Measurements from ENCODE around the gene FGFRL1.
A peak's percentile ranks its signal among the peaks of the same experiment; 100 is the strongest.

FGFRL1 gene

DNA sequence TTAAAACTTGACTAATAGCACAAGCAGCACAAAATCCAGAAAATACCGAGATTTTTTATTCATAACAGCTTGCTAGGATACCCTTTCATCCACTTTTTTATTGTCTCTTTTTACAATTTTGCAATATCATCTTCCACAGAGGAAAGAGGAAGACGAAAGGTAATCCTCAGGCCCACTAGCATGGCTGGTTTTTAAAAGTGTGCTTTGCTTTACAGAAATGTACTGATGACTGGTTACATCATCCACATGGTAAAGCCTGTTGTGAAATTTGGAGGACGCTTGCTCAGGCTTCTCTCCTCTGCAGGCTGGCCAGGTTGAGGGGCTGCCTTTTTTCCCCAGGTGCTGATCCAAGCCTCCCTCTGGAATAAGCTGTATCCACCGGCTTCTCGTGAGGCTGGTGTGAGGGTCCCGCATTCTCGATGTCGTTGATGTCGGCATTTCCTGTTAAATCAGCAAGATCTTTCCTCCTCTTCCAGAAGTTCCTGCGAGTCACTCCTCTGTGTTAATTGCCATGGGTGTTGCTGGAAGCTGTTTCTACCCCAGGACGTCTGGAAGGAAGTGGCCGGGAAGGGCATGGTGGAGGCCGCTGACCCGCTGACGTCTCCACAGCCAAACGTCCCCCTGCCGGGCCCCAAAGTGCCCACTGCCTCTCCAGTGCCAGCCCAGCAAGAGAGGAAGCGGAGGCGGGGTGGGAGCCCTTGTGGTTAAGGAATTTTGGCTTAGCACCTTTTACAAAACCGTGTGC, 32.3 kb upstream of the FGFRL1 start:
- TF ChIP-seq, protein P1, sequence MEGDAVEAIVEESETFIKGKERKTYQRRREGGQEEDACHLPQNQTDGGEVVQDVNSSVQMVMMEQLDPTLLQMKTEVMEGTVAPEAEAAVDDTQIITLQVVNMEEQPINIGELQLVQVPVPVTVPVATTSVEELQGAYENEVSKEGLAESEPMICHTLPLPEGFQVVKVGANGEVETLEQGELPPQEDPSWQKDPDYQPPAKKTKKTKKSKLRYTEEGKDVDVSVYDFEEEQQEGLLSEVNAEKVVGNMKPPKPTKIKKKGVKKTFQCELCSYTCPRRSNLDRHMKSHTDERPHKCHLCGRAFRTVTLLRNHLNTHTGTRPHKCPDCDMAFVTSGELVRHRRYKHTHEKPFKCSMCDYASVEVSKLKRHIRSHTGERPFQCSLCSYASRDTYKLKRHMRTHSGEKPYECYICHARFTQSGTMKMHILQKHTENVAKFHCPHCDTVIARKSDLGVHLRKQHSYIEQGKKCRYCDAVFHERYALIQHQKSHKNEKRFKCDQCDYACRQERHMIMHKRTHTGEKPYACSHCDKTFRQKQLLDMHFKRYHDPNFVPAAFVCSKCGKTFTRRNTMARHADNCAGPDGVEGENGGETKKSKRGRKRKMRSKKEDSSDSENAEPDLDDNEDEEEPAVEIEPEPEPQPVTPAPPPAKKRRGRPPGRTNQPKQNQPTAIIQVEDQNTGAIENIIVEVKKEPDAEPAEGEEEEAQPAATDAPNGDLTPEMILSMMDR (IDR thresholded peaks at IDR 0.05; ENCODE audit: insufficient read depth, low read depth, low read length, missing control alignments) = no peak
- H3K4me3 ChIP-seq (ENCODE audit: low read depth, low read length) = no peak overlapping the region
- DNase-seq (ENCODE audit: low read depth) = no peak

DNA sequence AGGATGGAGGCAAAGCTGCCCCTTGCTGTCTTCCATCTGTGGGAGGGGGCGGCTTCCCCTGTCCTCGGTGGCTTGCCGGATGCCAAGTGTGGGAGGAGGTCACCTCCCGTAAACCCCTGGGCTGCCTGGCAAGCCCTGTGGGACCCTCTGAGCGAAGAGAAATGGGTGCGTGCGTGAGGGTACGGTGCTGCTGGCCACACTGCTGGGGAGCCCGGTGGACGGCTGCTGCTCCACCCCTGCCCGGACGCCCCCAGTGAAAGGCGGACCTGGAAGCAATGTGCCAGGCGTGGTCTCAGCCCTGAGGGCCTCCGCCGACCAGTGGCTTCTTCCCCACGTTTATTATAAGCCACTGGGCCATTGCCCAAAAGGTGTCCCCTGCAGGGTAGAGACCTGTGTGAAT, 29.1 kb upstream of the FGFRL1 start:
- TF ChIP-seq, protein P1 (IDR thresholded peaks at IDR 0.05; ENCODE audit: insufficient read depth, low read depth, low read length, missing control alignments) = no peak
- no peak for DNase-seq (ENCODE audit: low read depth)

DNA sequence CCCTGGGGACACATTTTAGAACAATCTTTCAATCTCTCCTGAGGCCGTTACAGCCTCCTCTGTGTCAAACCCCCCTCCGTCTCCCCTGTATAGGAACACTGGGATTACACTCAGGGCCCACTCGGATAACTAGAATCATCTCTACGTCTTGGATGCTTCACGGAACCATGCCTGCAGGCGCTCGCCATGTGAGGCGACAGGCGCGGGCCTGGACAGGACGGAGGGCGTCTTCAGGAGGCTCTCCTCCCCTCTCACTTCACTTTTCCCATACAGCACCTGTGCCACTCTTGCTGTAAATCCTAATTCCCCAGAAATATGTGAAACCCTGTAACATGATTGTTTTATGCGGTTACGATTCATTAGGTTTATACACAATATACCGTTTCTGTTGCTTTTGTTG, 28.6 kb upstream of the FGFRL1 start:
- TF ChIP-seq, protein P1 (IDR thresholded peaks at IDR 0.05; ENCODE audit: insufficient read depth, low read depth, low read length, missing control alignments) = no peak
- no peak for DNase-seq (ENCODE audit: low read depth)

More for the DNA sequence above, 29.1 kb upstream of the FGFRL1 start:
- H3K4me3 ChIP-seq (ENCODE audit: low read depth, low read length) = no peak overlapping the region

DNA sequence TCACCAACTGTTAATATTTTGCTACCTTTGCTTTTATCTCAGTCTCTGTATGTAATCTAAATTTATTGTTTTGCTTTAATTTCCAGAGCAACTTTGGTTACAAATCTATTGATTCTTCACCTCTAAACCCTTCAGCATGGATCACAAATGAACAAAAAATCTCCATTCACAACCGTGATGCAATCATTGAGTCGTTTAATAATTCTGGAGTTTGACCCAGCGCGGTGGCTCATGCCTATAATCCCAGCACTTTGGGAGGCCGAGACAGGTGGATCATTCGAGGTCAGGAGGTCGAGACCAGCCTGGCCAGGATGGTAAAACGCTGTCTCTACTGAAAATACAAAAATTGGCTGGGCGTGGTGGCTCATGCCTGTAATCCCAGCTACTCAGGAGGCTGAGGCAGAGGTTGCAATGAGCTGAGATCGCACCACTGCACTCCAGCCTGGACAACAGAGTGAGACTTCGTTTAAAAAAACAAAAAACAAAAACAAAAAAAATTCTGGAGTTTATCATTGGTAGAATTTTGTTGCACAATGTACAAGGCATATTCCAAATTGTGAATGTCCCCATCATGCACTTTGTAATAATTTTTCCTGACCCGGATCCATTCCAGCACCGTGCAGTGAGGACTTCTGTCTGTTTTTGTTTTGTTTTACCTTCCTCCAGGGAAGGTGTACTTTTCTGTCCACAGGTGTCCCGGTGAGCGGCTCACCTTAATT, 26.9 kb upstream of the FGFRL1 start:
- no peak overlapping the region for H3K4me3 ChIP-seq (ENCODE audit: low read depth, low read length)
- TF ChIP-seq, protein P1 (IDR thresholded peaks at IDR 0.05; ENCODE audit: insufficient read depth, low read depth, low read length, missing control alignments) = no peak
- no peak for DNase-seq (ENCODE audit: low read depth)

More for the DNA sequence above, 28.6 kb upstream of the FGFRL1 start:
- H3K4me3 ChIP-seq (ENCODE audit: low read depth, low read length) = no peak overlapping the region

DNA sequence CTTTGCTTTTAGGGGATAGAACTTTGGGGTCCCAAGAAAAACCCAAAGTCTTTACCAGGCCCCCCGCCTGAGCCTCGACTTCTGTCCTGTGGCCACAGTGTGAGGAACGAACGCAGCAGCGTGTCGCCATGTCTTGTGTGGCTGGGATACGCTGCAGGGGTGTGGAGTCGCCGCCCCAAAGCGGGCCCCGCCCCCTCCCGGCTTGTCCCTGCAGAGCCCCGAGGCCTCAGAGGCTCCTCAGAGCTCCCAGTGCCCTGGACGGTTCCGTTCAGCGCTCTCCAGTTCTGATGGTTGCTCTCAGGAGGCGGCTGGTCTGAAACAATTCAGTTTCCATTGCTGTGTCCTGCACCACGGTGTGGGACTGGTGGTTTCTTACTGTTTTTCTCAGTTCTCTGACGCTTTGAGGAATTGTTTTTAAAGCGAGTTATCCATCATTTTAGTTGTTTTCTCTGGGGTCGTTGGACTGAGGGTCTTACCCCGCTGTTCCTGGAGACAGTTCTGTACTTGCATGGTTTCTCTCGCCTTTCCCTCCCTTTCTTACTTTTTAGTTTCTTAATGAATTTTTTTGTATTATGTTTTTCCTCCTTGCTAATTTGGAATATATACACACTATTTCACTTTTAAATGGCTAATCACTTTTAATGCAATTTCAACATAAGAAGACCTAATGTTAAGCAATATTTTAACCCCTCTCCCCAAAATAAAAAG, 26.1 kb upstream of the FGFRL1 start:
- TF ChIP-seq, protein P1 (IDR thresholded peaks at IDR 0.05; ENCODE audit: insufficient read depth, low read depth, low read length, missing control alignments) = no peak
- DNase-seq (ENCODE audit: low read depth) = peak; percentile 65
- no peak overlapping the region for H3K4me3 ChIP-seq (ENCODE audit: low read depth, low read length)

DNA sequence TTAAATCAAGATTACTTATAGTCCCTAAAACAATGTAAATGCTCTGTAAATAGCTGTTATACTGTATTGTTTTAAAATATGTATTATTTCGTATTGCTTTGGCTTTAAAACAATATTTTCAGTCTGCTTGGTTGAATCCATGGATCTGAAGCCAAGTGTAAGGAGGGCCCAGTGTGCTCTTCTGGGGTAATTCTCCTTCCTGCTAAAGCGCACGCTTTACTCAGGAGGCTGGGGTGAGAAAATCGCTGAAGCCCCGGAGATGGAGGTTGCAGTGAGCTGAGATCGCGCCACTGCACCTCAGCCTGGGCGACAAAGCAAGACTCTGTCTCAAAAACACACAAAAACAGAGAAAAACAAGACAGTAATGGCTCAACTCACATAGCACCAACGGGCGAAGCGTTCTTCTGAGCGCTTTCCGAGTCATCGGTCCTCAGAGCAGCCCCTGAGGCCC, 25.0 kb upstream of the FGFRL1 start:
- H3K4me3 ChIP-seq (ENCODE audit: low read depth, low read length) = peak overlapping the region; percentile 68
- DNase-seq (ENCODE audit: low read depth) = no peak
- TF ChIP-seq, protein P1 (IDR thresholded peaks at IDR 0.05; ENCODE audit: insufficient read depth, low read depth, low read length, missing control alignments) = no peak

Measured in GM12865 (cell line).